GM23338 (cell line): ENCODE data around the gene LRMDA.

Experiments
- CREB1 ChIP-seq: fragments of 250-450 bp; sonication (Bioruptor Pico); IDR thresholded peaks from 2 replicates; pipeline ENCODE4 v1.5.0; 2020; ENCODE audit warnings: low read depth, mild to moderate bottlenecking, moderate library complexity
- EZH2 ChIP-seq: fragments of 200-600 bp; sonication (generic); IDR thresholded peaks from one replicate; pipeline ENCODE4 v1.8.0; 2017; ENCODE audit warnings: antibody characterized with exemption, mild to moderate bottlenecking, low read depth; ENCODE audit not compliant: unreplicated experiment
- EZH2phosphoT487 ChIP-seq: fragments of 200-600 bp; sonication (generic); IDR thresholded peaks from one replicate; pipeline ENCODE4 v1.8.1; 2018; ENCODE audit warnings: antibody characterized with exemption; ENCODE audit not compliant: unreplicated experiment
- JUNB ChIP-seq: IDR thresholded peaks from one replicate; pipeline ENCODE4 v1.6.1; 2016; ENCODE audit warnings: antibody characterized with exemption; ENCODE audit not compliant: unreplicated experiment
- POLR2AphosphoS5 ChIP-seq: IDR thresholded peaks from 2 replicates; pipeline ENCODE4 v1.6.1; 2016; ENCODE audit warnings: antibody characterized with exemption, low read depth
- ZNF114 ChIP-seq: fragments of 250-450 bp; sonication (Bioruptor Pico); IDR thresholded peaks from 2 replicates; pipeline ENCODE4 v1.5.0; 2020; ENCODE audit warnings: mild to moderate bottlenecking, moderate library complexity
- TF ChIP-seq, protein P1 (sequence below), 2 experiments: fragments of 200-600 bp in 1 of 2; sonication (generic) in 1 of 2; conservative IDR thresholded peaks; 2 replicates each; pipeline versions ENCODE4 v1.5.1 to v1.6.1; 2016 to 2017; ENCODE audit warnings: antibody characterized with exemption in 2 of 2, low read depth in 2 of 2, mild to moderate bottlenecking in 2 of 2, moderate library complexity in 1 of 2
- TF ChIP-seq, protein P2 (sequence below): IDR thresholded peaks from one replicate; pipeline ENCODE4 v1.6.1; 2018; ENCODE audit warnings: antibody characterized with exemption; ENCODE audit not compliant: unreplicated experiment
- TF ChIP-seq, protein P3 (sequence below): fragments of 250-450 bp; sonication (Bioruptor Pico); IDR thresholded peaks from 2 replicates; pipeline ENCODE4 v1.5.0; 2020; ENCODE audit warnings: mild to moderate bottlenecking, moderate library complexity
- TF ChIP-seq, protein P4 (sequence below): IDR thresholded peaks from 2 replicates; pipeline ENCODE4 v1.6.1; 2016; ENCODE audit warnings: antibody characterized with exemption

DNA sequence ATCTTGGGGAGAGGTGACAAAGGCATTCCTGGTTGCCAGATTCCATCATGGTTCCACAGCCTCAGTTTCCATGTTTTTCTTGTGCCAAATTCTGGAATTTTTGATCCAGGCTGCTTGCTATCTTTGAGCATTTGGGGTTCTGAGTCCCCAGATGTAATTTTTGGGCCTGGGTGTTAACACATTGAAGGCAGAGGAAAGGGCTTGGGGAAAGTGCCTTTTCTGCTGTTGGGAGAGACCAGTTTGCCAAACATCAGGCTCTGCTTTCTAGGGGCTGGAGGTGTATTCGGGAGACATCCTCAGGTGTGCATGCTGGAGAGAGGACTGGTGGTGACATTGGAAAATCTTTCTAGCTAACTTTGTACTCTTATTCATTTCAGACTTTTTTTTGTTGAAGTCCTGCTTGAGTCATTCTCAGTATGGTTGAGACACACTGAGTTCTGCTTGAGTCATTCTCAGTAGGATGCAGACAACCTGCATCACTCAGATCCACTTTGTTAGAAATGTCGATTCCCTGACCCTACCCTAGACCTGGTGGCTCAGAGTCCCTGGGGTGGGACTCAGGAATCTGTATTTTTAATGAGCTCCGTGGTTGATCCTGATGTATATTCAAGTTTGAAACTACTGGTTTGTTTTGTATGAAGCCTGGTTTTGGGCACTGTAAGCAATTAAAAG lies 101.0 kb downstream of the LRMDA start:
- TF ChIP-seq, protein P1, sequence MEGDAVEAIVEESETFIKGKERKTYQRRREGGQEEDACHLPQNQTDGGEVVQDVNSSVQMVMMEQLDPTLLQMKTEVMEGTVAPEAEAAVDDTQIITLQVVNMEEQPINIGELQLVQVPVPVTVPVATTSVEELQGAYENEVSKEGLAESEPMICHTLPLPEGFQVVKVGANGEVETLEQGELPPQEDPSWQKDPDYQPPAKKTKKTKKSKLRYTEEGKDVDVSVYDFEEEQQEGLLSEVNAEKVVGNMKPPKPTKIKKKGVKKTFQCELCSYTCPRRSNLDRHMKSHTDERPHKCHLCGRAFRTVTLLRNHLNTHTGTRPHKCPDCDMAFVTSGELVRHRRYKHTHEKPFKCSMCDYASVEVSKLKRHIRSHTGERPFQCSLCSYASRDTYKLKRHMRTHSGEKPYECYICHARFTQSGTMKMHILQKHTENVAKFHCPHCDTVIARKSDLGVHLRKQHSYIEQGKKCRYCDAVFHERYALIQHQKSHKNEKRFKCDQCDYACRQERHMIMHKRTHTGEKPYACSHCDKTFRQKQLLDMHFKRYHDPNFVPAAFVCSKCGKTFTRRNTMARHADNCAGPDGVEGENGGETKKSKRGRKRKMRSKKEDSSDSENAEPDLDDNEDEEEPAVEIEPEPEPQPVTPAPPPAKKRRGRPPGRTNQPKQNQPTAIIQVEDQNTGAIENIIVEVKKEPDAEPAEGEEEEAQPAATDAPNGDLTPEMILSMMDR (conservative IDR thresholded peaks at IDR 0.05; ENCODE audit: low read depth in 2 of 2) = no peak
- TF ChIP-seq, protein P2, sequence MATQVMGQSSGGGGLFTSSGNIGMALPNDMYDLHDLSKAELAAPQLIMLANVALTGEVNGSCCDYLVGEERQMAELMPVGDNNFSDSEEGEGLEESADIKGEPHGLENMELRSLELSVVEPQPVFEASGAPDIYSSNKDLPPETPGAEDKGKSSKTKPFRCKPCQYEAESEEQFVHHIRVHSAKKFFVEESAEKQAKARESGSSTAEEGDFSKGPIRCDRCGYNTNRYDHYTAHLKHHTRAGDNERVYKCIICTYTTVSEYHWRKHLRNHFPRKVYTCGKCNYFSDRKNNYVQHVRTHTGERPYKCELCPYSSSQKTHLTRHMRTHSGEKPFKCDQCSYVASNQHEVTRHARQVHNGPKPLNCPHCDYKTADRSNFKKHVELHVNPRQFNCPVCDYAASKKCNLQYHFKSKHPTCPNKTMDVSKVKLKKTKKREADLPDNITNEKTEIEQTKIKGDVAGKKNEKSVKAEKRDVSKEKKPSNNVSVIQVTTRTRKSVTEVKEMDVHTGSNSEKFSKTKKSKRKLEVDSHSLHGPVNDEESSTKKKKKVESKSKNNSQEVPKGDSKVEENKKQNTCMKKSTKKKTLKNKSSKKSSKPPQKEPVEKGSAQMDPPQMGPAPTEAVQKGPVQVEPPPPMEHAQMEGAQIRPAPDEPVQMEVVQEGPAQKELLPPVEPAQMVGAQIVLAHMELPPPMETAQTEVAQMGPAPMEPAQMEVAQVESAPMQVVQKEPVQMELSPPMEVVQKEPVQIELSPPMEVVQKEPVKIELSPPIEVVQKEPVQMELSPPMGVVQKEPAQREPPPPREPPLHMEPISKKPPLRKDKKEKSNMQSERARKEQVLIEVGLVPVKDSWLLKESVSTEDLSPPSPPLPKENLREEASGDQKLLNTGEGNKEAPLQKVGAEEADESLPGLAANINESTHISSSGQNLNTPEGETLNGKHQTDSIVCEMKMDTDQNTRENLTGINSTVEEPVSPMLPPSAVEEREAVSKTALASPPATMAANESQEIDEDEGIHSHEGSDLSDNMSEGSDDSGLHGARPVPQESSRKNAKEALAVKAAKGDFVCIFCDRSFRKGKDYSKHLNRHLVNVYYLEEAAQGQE = no peak
- no peak for TF ChIP-seq EZH2phosphoT487
- TF ChIP-seq CREB1 = no peak
- TF ChIP-seq, protein P3, sequence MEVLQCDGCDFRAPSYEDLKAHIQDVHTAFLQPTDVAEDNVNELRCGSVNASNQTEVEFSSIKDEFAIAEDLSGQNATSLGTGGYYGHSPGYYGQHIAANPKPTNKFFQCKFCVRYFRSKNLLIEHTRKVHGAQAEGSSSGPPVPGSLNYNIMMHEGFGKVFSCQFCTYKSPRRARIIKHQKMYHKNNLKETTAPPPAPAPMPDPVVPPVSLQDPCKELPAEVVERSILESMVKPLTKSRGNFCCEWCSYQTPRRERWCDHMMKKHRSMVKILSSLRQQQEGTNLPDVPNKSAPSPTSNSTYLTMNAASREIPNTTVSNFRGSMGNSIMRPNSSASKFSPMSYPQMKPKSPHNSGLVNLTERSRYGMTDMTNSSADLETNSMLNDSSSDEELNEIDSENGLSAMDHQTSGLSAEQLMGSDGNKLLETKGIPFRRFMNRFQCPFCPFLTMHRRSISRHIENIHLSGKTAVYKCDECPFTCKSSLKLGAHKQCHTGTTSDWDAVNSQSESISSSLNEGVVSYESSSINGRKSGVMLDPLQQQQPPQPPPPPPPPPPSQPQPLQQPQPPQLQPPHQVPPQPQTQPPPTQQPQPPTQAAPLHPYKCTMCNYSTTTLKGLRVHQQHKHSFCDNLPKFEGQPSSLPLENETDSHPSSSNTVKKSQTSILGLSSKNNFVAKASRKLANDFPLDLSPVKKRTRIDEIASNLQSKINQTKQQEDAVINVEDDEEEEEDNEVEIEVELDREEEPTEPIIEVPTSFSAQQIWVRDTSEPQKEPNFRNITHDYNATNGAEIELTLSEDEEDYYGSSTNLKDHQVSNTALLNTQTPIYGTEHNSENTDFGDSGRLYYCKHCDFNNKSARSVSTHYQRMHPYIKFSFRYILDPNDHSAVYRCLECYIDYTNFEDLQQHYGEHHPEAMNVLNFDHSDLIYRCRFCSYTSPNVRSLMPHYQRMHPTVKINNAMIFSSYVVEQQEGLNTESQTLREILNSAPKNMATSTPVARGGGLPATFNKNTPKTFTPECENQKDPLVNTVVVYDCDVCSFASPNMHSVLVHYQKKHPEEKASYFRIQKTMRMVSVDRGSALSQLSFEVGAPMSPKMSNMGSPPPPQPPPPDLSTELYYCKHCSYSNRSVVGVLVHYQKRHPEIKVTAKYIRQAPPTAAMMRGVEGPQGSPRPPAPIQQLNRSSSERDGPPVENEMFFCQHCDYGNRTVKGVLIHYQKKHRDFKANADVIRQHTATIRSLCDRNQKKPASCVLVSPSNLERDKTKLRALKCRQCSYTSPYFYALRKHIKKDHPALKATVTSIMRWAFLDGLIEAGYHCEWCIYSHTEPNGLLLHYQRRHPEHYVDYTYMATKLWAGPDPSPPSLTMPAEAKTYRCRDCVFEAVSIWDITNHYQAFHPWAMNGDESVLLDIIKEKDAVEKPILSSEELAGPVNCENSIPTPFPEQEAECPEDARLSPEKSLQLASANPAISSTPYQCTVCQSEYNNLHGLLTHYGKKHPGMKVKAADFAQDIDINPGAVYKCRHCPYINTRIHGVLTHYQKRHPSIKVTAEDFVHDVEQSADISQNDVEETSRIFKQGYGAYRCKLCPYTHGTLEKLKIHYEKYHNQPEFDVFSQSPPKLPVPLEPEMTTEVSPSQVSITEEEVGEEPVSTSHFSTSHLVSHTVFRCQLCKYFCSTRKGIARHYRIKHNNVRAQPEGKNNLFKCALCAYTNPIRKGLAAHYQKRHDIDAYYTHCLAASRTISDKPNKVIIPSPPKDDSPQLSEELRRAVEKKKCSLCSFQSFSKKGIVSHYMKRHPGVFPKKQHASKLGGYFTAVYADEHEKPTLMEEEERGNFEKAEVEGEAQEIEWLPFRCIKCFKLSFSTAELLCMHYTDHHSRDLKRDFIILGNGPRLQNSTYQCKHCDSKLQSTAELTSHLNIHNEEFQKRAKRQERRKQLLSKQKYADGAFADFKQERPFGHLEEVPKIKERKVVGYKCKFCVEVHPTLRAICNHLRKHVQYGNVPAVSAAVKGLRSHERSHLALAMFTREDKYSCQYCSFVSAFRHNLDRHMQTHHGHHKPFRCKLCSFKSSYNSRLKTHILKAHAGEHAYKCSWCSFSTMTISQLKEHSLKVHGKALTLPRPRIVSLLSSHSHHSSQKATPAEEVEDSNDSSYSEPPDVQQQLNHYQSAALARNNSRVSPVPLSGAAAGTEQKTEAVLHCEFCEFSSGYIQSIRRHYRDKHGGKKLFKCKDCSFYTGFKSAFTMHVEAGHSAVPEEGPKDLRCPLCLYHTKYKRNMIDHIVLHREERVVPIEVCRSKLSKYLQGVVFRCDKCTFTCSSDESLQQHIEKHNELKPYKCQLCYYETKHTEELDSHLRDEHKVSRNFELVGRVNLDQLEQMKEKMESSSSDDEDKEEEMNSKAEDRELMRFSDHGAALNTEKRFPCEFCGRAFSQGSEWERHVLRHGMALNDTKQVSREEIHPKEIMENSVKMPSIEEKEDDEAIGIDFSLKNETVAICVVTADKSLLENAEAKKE (CRISPR knock-in tag) = no peak
- TF ChIP-seq POLR2AphosphoS5 = no peak
- no peak for TF ChIP-seq EZH2
- TF ChIP-seq JUNB = no peak
- TF ChIP-seq ZNF114 = no peak
- TF ChIP-seq, protein P4, sequence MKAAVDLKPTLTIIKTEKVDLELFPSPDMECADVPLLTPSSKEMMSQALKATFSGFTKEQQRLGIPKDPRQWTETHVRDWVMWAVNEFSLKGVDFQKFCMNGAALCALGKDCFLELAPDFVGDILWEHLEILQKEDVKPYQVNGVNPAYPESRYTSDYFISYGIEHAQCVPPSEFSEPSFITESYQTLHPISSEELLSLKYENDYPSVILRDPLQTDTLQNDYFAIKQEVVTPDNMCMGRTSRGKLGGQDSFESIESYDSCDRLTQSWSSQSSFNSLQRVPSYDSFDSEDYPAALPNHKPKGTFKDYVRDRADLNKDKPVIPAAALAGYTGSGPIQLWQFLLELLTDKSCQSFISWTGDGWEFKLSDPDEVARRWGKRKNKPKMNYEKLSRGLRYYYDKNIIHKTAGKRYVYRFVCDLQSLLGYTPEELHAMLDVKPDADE = no peak
